Astrocyte (in vitro differentiated cells and primary cell): ENCODE data around the gene PRKCE. TPM values are rescaled to one million over a fixed set of nuclear protein-coding genes. Genes with fewer than 3 reads are reported as not detected.

Experiments
- DNase-seq: peaks from one replicate; pipeline ENCODE4 v3.0.0-alpha.2; 2010; ENCODE audit warnings: low read depth
- FAIRE-seq: peaks from 2 replicates; lab custom pipeline; 2011; peaks lifted over from hg19 to GRCh38; lab: Jason Lieb, UNC
- H2AFZ ChIP-seq: 2 replicates; pipeline ENCODE4 v1.6.0; 2012; ENCODE audit warnings: low read depth, low read length, inconsistent platforms
- H3K27ac ChIP-seq: 2 replicates; pipeline ENCODE4 v1.5.1; 2011; ENCODE audit warnings: low read depth, low read length, inconsistent platforms
- H3K27me3 ChIP-seq: 2 replicates; pipeline ENCODE4 v1.6.0; 2011; ENCODE audit warnings: low read length, inconsistent platforms; ENCODE audit not compliant: insufficient read depth
- H3K36me3 ChIP-seq: 2 replicates; pipeline ENCODE4 v1.5.1; 2011; ENCODE audit warnings: low read length, inconsistent platforms; ENCODE audit not compliant: insufficient read depth
- H3K4me1 ChIP-seq: 2 replicates; pipeline ENCODE4 v1.5.1; 2011; ENCODE audit warnings: low read length, inconsistent platforms; ENCODE audit not compliant: insufficient read depth
- H3K4me2 ChIP-seq: 2 replicates; pipeline ENCODE4 v1.6.0; 2012; ENCODE audit warnings: low read length, inconsistent platforms
- H3K4me3 ChIP-seq: 2 replicates; pipeline ENCODE4 v1.5.1; 2011; ENCODE audit warnings: low read depth, mild to moderate bottlenecking, low read length, inconsistent platforms; ENCODE audit not compliant: insufficient read depth
- H3K79me2 ChIP-seq: 2 replicates; pipeline ENCODE4 v1.6.0; 2012; ENCODE audit warnings: mild to moderate bottlenecking, low read length, inconsistent platforms; ENCODE audit not compliant: insufficient read depth
- H3K9ac ChIP-seq: 2 replicates; pipeline ENCODE4 v1.6.0; 2012; ENCODE audit warnings: mild to moderate bottlenecking, low read length, inconsistent platforms
- H3K9me3 ChIP-seq: 2 replicates; pipeline ENCODE4 v1.5.1; 2012; ENCODE audit warnings: low read depth, mild to moderate bottlenecking, low read length, inconsistent platforms; ENCODE audit not compliant: insufficient read depth
- H4K20me1 ChIP-seq: 2 replicates; pipeline ENCODE4 v1.6.0; 2012; ENCODE audit warnings: low read length, inconsistent platforms; ENCODE audit not compliant: insufficient read depth
- H3K27ac Mint-ChIP-seq: one replicate; pipeline ENCODE4 v1.8.0; 2021; ENCODE audit warnings: mild to moderate bottlenecking, mixed read lengths; ENCODE audit not compliant: unreplicated experiment
- H3K27me3 Mint-ChIP-seq: one replicate; pipeline ENCODE4 v1.8.0; 2021; ENCODE audit warnings: low read depth, mixed read lengths; ENCODE audit not compliant: unreplicated experiment
- H3K36me3 Mint-ChIP-seq: one replicate; pipeline ENCODE4 v1.8.0; 2021; ENCODE audit warnings: low read depth, mixed read lengths; ENCODE audit not compliant: unreplicated experiment
- H3K4me1 Mint-ChIP-seq: one replicate; pipeline ENCODE4 v1.8.0; 2021; ENCODE audit warnings: low read depth, mixed read lengths; ENCODE audit not compliant: unreplicated experiment
- H3K4me3 Mint-ChIP-seq: one replicate; pipeline ENCODE4 v1.8.0; 2021; ENCODE audit warnings: mild to moderate bottlenecking, moderate library complexity, mixed read lengths; ENCODE audit not compliant: unreplicated experiment
- H3K9me3 Mint-ChIP-seq: one replicate; pipeline ENCODE4 v1.8.0; 2021; ENCODE audit warnings: mild to moderate bottlenecking, mixed read lengths; ENCODE audit not compliant: unreplicated experiment
- EZH2 ChIP-seq: IDR thresholded peaks from 2 replicates; pipeline ENCODE4 v1.6.1; 2012; ENCODE audit warnings: mild to moderate bottlenecking, low read length, inconsistent platforms; ENCODE audit not compliant: insufficient read depth
- total RNA-seq: library from RNA; stranded (reverse); gene quantifications from 2 replicates; pipeline ENCODE4 v1.2.1, GENCODE V29; 2021
- TF ChIP-seq, protein P1 (sequence below): IDR thresholded peaks from 2 replicates; pipeline ENCODE4 v1.5.1; 2011; ENCODE audit warnings: low read depth, mild to moderate bottlenecking, inconsistent platforms, low read length, moderate library complexity; ENCODE audit not compliant: insufficient read depth

PRKCE gene
- total RNA-seq, 1 donor from 2014 or later, result 12.8 TPM

GRCh38 chr2:45625824-45626223, 25.7 kb upstream of the PRKCE start:
- H3K27me3 ChIP-seq, result peaks cover 19% of the 10 kb centered on the region
- Mint-ChIP-seq H3K4me1 (peaks cover 7% of the 10 kb centered on the region), H3K36me3 (no peaks in the 10 kb centered on the region)

GRCh38 chr2:45626387-45627221, 24.9 kb upstream of the PRKCE start:
- H3K27ac ChIP-seq, result no peak overlapping the region
- peaks cover 25% of the 10 kb centered on the region for H3K27me3 ChIP-seq
- no peaks in the 10 kb centered on the region for H3K4me1 ChIP-seq
- no peak overlapping the region for H3K4me3 Mint-ChIP-seq
- no peak overlapping the region for H3K4me3 ChIP-seq
- H3K36me3 ChIP-seq, result no peaks in the 10 kb centered on the region
- FAIRE-seq (no peak), DNase-seq (no peak)
- H4K20me1 ChIP-seq, result no peaks in the 10 kb centered on the region
- no peak overlapping the region for H2AFZ ChIP-seq
- no peak for TF ChIP-seq EZH2
- TF ChIP-seq, protein P1, sequence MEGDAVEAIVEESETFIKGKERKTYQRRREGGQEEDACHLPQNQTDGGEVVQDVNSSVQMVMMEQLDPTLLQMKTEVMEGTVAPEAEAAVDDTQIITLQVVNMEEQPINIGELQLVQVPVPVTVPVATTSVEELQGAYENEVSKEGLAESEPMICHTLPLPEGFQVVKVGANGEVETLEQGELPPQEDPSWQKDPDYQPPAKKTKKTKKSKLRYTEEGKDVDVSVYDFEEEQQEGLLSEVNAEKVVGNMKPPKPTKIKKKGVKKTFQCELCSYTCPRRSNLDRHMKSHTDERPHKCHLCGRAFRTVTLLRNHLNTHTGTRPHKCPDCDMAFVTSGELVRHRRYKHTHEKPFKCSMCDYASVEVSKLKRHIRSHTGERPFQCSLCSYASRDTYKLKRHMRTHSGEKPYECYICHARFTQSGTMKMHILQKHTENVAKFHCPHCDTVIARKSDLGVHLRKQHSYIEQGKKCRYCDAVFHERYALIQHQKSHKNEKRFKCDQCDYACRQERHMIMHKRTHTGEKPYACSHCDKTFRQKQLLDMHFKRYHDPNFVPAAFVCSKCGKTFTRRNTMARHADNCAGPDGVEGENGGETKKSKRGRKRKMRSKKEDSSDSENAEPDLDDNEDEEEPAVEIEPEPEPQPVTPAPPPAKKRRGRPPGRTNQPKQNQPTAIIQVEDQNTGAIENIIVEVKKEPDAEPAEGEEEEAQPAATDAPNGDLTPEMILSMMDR, result no peak
- H3K9me3 Mint-ChIP-seq, result no peaks in the 10 kb centered on the region
- H3K9ac ChIP-seq, result no peak overlapping the region
- no peaks in the 10 kb centered on the region for H3K36me3 Mint-ChIP-seq
- no peaks in the 10 kb centered on the region for H3K79me2 ChIP-seq
- no peak overlapping the region for H3K27ac Mint-ChIP-seq
- H3K4me2 ChIP-seq, result no peak overlapping the region
- H3K4me1 Mint-ChIP-seq, result peaks cover 7% of the 10 kb centered on the region
- H3K9me3 ChIP-seq, result no peaks in the 10 kb centered on the region
- H3K27me3 Mint-ChIP-seq, result peaks cover 47% of the 10 kb centered on the region

More at GRCh38 chr2:45625824-45626223, 25.7 kb upstream of the PRKCE start:
- no peak for TF ChIP-seq EZH2
- TF ChIP-seq, protein P1, result no peak
- Mint-ChIP-seq H3K4me3 (no peak overlapping the region), H3K9me3 (no peaks in the 10 kb centered on the region), H3K27ac (no peak overlapping the region), H3K27me3 (peaks cover 44% of the 10 kb centered on the region)
- Histone ChIP-seq H3K4me3 (no peak overlapping the region), H3K4me2 (no peak overlapping the region), H3K27ac (no peak overlapping the region), H3K9me3 (no peaks in the 10 kb centered on the region), H2AFZ (no peak overlapping the region), H3K9ac (no peak overlapping the region), H3K4me1 (no peaks in the 10 kb centered on the region), H3K79me2 (no peaks in the 10 kb centered on the region), H3K36me3 (no peaks in the 10 kb centered on the region), H4K20me1 (no peaks in the 10 kb centered on the region)
- FAIRE-seq (no peak), DNase-seq (no peak)

- peak; percentile 58 for DNase-seq
Measured at GRCh38 chr2:45627911-45628310, 23.6 kb upstream of the PRKCE start.

More at GRCh38 chr2:45627911-45628310, 23.6 kb upstream of the PRKCE start:
- Mint-ChIP-seq H3K27ac (peak overlapping the region; percentile 63), H3K4me3 (no peak overlapping the region), H3K27me3 (peaks cover 42% of the 10 kb centered on the region), H3K9me3 (no peaks in the 10 kb centered on the region), H3K4me1 (peaks cover 7% of the 10 kb centered on the region), H3K36me3 (no peaks in the 10 kb centered on the region)
- TF ChIP-seq, protein P1, result no peak
- no peak for TF ChIP-seq EZH2
- no peaks in the 10 kb centered on the region for H3K9me3 ChIP-seq
- no peak overlapping the region for H3K27ac ChIP-seq
- no peak overlapping the region for H3K4me3 ChIP-seq
- no peaks in the 10 kb centered on the region for H3K4me1 ChIP-seq
- FAIRE-seq, result no peak
- H3K36me3 ChIP-seq, result no peaks in the 10 kb centered on the region
- no peak overlapping the region for H3K4me2 ChIP-seq
- no peaks in the 10 kb centered on the region for H3K79me2 ChIP-seq
- H3K9ac ChIP-seq, result no peak overlapping the region
- peaks cover 27% of the 10 kb centered on the region for H3K27me3 ChIP-seq
- H4K20me1 ChIP-seq, result no peaks in the 10 kb centered on the region
- no peak overlapping the region for H2AFZ ChIP-seq
